Measurements from ENCODE around the gene RFNG. TPM values are rescaled to one million over a fixed set of nuclear protein-coding genes. Genes with fewer than 3 reads are reported as not detected.

RFNG gene
- total and polyA plus RNA-seq, 7 donors: 27.1 to 40.7 (median 31.2) TPM

GRCh38 chr17:82031303-82031884 lies 20.2 kb downstream of the RFNG start, which contains the start of gene RAC3:
RAC3 (plus strand) TSS chr17:82031678; CDS start chr17:82031762, 84 bp downstream.
- H3K36me3 ChIP-seq (ENCODE audit: insufficient read depth in 1 of 2, low read depth in 1 of 2): peaks cover 0 to 7% of the 10 kb centered on the region in 2 donors
- DNase-seq (no peak), ATAC-seq (peak in 1 of 4 donors; percentile 2)
- intact Hi-C loops (cut with DNase I): loop anchor here (2.0 to 10.0 kb wide), 3 partner anchors 71 to 273 kb away; no protein-coding TSS in a partner anchor
- H3K27ac ChIP-seq: no peak within 1 kb of the TSS
- TF ChIP-seq CTCF (IDR thresholded peaks at IDR 0.05): no peak
- no peaks in the 10 kb centered on the region for H3K9me3 ChIP-seq
- 0 to 1% (median 1%) methylated on average over 20 to 81 of the region's 96 CpGs for WGBS, 3 donors
- H3K27me3 ChIP-seq (ENCODE audit: insufficient read depth in 3 of 3, low read length in 2 of 3): peaks cover 0 to 17% (median 0%) of the 10 kb centered on the region in 3 donors
- peaks cover 20% of the 10 kb centered on the region for H3K4me1 ChIP-seq
- peak within 1 kb of the TSS; percentile 63 for H3K4me3 ChIP-seq

- Histone ChIP-seq H3K36me3 (ENCODE audit: insufficient read depth in 1 of 2, low read depth in 1 of 2) (peaks cover 0 to 7% of the 10 kb centered on the region in 2 donors), H3K4me1 (peaks cover 12% of the 10 kb centered on the region), H3K27me3 (ENCODE audit: insufficient read depth in 3 of 3, low read length in 2 of 3) (peaks cover 0 to 17% (median 0%) of the 10 kb centered on the region in 3 donors), H3K4me3 (peak overlapping the region; percentile 63), H3K27ac (no peak overlapping the region), H3K9me3 (no peaks in the 10 kb centered on the region)
- DNase-seq: peak; percentile 87 to 94
- TF ChIP-seq CTCF (IDR thresholded peaks at IDR 0.05): peak; percentile 98
- intact Hi-C loops (cut with DNase I): loop anchor here (1.0 to 10.0 kb wide), 4 partner anchors 72 to 274 kb away; no protein-coding TSS in a partner anchor
- peak; percentile 84 to 96 (median 92) for ATAC-seq
- 2 to 3% (median 3%) methylated on average over 61 to 94 of the region's 94 CpGs for WGBS, 3 donors
Measured at GRCh38 chr17:82030470-82031302, 20.9 kb downstream of the RFNG start.

- Histone ChIP-seq H3K9me3 (no peaks in the 10 kb centered on the region), H3K27me3 (ENCODE audit: insufficient read depth in 3 of 3, low read length in 2 of 3) (peaks cover 0 to 17% (median 0%) of the 10 kb centered on the region in 3 donors), H3K36me3 (ENCODE audit: insufficient read depth in 1 of 2, low read depth in 1 of 2) (peaks cover 0 to 1% of the 10 kb centered on the region in 2 donors), H3K4me3 (peak overlapping the region; percentile 63), H3K27ac (no peak overlapping the region), H3K4me1 (peaks cover 12% of the 10 kb centered on the region)
- WGBS, 3 donors: 64 to 67% (median 66%) methylated on average over 28 to 31 of the region's 31 CpGs
- peak; percentile 1 to 27 (median 20) for ATAC-seq
- intact Hi-C loops (cut with DNase I): loop anchor here (1.0 to 10.0 kb wide), 5 partner anchors 72 to 302 kb away; partner anchors contain the start of gene SECTM1 (in 1 of the 2)
- no peak for DNase-seq
- TF ChIP-seq CTCF (IDR thresholded peaks at IDR 0.05): no peak
Measured at GRCh38 chr17:82029990-82030469, 21.6 kb downstream of the RFNG start.

- peaks cover 14% of the 10 kb centered on the region for H3K4me1 ChIP-seq
- H3K9me3 ChIP-seq: no peaks in the 10 kb centered on the region
- peaks cover 0 to 17% (median 0%) of the 10 kb centered on the region in 3 donors for H3K27me3 ChIP-seq (ENCODE audit: insufficient read depth in 3 of 3, low read length in 2 of 3)
- TF ChIP-seq CTCF (IDR thresholded peaks at IDR 0.05): no peak
- H3K4me3 ChIP-seq: no peak overlapping the region
- H3K36me3 ChIP-seq (ENCODE audit: insufficient read depth in 1 of 2, low read depth in 1 of 2): no peaks in the 10 kb centered on the region
- no peak overlapping the region for H3K27ac ChIP-seq
- DNase-seq (no peak), ATAC-seq (no peak)
- WGBS, 3 donors: 87 to 92% (median 88%) methylated on average over 16 of the region's 16 CpGs
- intact Hi-C loops (cut with DNase I): loop anchor here in 1 of 2 donors (5.0 kb wide), 1 partner anchor 303 kb away; the partner anchor contains the start of gene SECTM1
Measured at GRCh38 chr17:82029391-82029790, 22.2 kb downstream of the RFNG start.
